Astrocyte (in vitro differentiated cells and primary cell): ENCODE results near the gene DNER. TPM values are rescaled to one million over a fixed set of nuclear protein-coding genes. Genes with fewer than 3 reads are reported as not detected.

ENCODE experiments used
- DNase-seq: peaks from one replicate; pipeline ENCODE4 v3.0.0-alpha.2; 2010; ENCODE audit warnings: low read depth
- FAIRE-seq: peaks from 2 replicates; lab custom pipeline; 2011; peaks lifted over from hg19 to GRCh38; lab: Jason Lieb, UNC
- H2AFZ ChIP-seq: 2 replicates; pipeline ENCODE4 v1.6.0; 2012; ENCODE audit warnings: low read depth, low read length, inconsistent platforms
- H3K27ac ChIP-seq: 2 replicates; pipeline ENCODE4 v1.5.1; 2011; ENCODE audit warnings: low read depth, low read length, inconsistent platforms
- H3K27me3 ChIP-seq: 2 replicates; pipeline ENCODE4 v1.6.0; 2011; ENCODE audit warnings: low read length, inconsistent platforms; ENCODE audit not compliant: insufficient read depth
- H3K36me3 ChIP-seq: 2 replicates; pipeline ENCODE4 v1.5.1; 2011; ENCODE audit warnings: low read length, inconsistent platforms; ENCODE audit not compliant: insufficient read depth
- H3K4me1 ChIP-seq: 2 replicates; pipeline ENCODE4 v1.5.1; 2011; ENCODE audit warnings: low read length, inconsistent platforms; ENCODE audit not compliant: insufficient read depth
- H3K4me2 ChIP-seq: 2 replicates; pipeline ENCODE4 v1.6.0; 2012; ENCODE audit warnings: low read length, inconsistent platforms
- H3K4me3 ChIP-seq: 2 replicates; pipeline ENCODE4 v1.5.1; 2011; ENCODE audit warnings: low read depth, mild to moderate bottlenecking, low read length, inconsistent platforms; ENCODE audit not compliant: insufficient read depth
- H3K79me2 ChIP-seq: 2 replicates; pipeline ENCODE4 v1.6.0; 2012; ENCODE audit warnings: mild to moderate bottlenecking, low read length, inconsistent platforms; ENCODE audit not compliant: insufficient read depth
- H3K9ac ChIP-seq: 2 replicates; pipeline ENCODE4 v1.6.0; 2012; ENCODE audit warnings: mild to moderate bottlenecking, low read length, inconsistent platforms
- H3K9me3 ChIP-seq: 2 replicates; pipeline ENCODE4 v1.5.1; 2012; ENCODE audit warnings: low read depth, mild to moderate bottlenecking, low read length, inconsistent platforms; ENCODE audit not compliant: insufficient read depth
- H4K20me1 ChIP-seq: 2 replicates; pipeline ENCODE4 v1.6.0; 2012; ENCODE audit warnings: low read length, inconsistent platforms; ENCODE audit not compliant: insufficient read depth
- H3K27ac Mint-ChIP-seq: one replicate; pipeline ENCODE4 v1.8.0; 2021; ENCODE audit warnings: mild to moderate bottlenecking, mixed read lengths; ENCODE audit not compliant: unreplicated experiment
- H3K27me3 Mint-ChIP-seq: one replicate; pipeline ENCODE4 v1.8.0; 2021; ENCODE audit warnings: low read depth, mixed read lengths; ENCODE audit not compliant: unreplicated experiment
- H3K36me3 Mint-ChIP-seq: one replicate; pipeline ENCODE4 v1.8.0; 2021; ENCODE audit warnings: low read depth, mixed read lengths; ENCODE audit not compliant: unreplicated experiment
- H3K4me1 Mint-ChIP-seq: one replicate; pipeline ENCODE4 v1.8.0; 2021; ENCODE audit warnings: low read depth, mixed read lengths; ENCODE audit not compliant: unreplicated experiment
- H3K4me3 Mint-ChIP-seq: one replicate; pipeline ENCODE4 v1.8.0; 2021; ENCODE audit warnings: mild to moderate bottlenecking, moderate library complexity, mixed read lengths; ENCODE audit not compliant: unreplicated experiment
- H3K9me3 Mint-ChIP-seq: one replicate; pipeline ENCODE4 v1.8.0; 2021; ENCODE audit warnings: mild to moderate bottlenecking, mixed read lengths; ENCODE audit not compliant: unreplicated experiment
- EZH2 ChIP-seq: IDR thresholded peaks from 2 replicates; pipeline ENCODE4 v1.6.1; 2012; ENCODE audit warnings: mild to moderate bottlenecking, low read length, inconsistent platforms; ENCODE audit not compliant: insufficient read depth
- total RNA-seq: library from RNA; stranded (reverse); gene quantifications from 2 replicates; pipeline ENCODE4 v1.2.1, GENCODE V29; 2021
- TF ChIP-seq, protein P1 (sequence below): IDR thresholded peaks from 2 replicates; pipeline ENCODE4 v1.5.1; 2011; ENCODE audit warnings: low read depth, mild to moderate bottlenecking, inconsistent platforms, low read length, moderate library complexity; ENCODE audit not compliant: insufficient read depth

The DNER gene
- total RNA-seq, 1 donor from 2014 or later = 1.0 TPM

DNA sequence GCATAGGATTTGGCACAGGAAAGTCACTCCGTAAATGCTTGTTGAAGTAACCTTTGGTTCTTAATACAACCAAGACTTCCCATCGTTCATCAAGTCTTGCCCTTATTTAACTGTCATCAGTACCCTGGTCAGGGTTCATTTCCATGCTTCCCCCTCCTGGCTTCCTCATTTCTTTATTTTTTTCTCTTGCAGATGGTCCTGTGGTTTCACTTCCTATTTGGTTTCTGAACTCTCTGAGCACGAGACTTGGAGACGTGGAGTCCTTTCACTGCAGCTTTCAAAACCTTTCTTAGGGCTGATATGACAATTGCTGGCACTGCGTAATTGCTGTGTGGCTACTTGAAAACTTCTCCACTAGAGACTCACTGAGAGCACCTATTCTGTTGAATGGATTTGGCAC lies 383.4 kb downstream of the DNER start:
- Histone ChIP-seq H4K20me1 (no peaks in the 10 kb centered on the region), H3K4me2 (no peak overlapping the region), H3K27me3 (no peaks in the 10 kb centered on the region), H3K9ac (no peak overlapping the region), H3K9me3 (no peaks in the 10 kb centered on the region), H3K4me3 (no peak overlapping the region), H3K79me2 (no peaks in the 10 kb centered on the region), H3K4me1 (no peaks in the 10 kb centered on the region), H3K36me3 (no peaks in the 10 kb centered on the region), H2AFZ (no peak overlapping the region), H3K27ac (no peak overlapping the region)
- FAIRE-seq (no peak), DNase-seq (no peak)
- no peaks in the 10 kb centered on the region for H3K9me3 Mint-ChIP-seq
- no peaks in the 10 kb centered on the region for H3K4me1 Mint-ChIP-seq
- no peak overlapping the region for H3K27ac Mint-ChIP-seq
- no peaks in the 10 kb centered on the region for H3K36me3 Mint-ChIP-seq
- peaks cover 2% of the 10 kb centered on the region for H3K27me3 Mint-ChIP-seq
- no peak for TF ChIP-seq EZH2
- TF ChIP-seq, protein P1, sequence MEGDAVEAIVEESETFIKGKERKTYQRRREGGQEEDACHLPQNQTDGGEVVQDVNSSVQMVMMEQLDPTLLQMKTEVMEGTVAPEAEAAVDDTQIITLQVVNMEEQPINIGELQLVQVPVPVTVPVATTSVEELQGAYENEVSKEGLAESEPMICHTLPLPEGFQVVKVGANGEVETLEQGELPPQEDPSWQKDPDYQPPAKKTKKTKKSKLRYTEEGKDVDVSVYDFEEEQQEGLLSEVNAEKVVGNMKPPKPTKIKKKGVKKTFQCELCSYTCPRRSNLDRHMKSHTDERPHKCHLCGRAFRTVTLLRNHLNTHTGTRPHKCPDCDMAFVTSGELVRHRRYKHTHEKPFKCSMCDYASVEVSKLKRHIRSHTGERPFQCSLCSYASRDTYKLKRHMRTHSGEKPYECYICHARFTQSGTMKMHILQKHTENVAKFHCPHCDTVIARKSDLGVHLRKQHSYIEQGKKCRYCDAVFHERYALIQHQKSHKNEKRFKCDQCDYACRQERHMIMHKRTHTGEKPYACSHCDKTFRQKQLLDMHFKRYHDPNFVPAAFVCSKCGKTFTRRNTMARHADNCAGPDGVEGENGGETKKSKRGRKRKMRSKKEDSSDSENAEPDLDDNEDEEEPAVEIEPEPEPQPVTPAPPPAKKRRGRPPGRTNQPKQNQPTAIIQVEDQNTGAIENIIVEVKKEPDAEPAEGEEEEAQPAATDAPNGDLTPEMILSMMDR = no peak
- no peak overlapping the region for H3K4me3 Mint-ChIP-seq

DNA sequence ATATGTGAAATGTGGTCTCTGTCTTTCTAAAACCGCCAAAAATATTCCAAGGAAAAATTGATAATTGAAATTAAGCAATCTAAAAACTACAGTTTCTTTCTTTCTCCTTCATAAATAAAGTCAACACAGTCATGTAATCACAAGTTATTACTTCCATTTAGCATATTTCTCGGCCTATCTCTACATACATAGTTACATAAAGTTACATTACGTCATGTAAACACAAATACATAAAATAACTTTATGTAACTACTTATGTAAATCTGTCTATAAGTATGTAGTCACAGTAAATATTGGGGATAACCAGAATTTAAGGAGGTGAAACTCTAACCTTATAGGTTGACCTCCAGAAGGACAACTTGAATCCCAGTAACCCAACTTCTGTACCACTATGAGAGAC lies 394.8 kb downstream of the DNER start:
- no peak for FAIRE-seq
- no peaks in the 10 kb centered on the region for H3K36me3 Mint-ChIP-seq

GRCh38 chr2:229314117-229314516 lies 400.2 kb downstream of the DNER start:
- Histone ChIP-seq H3K79me2 (no peaks in the 10 kb centered on the region), H3K27me3 (no peaks in the 10 kb centered on the region), H2AFZ (no peak overlapping the region), H3K36me3 (no peaks in the 10 kb centered on the region), H3K9me3 (no peaks in the 10 kb centered on the region), H3K27ac (no peak overlapping the region), H4K20me1 (no peaks in the 10 kb centered on the region), H3K4me2 (no peak overlapping the region), H3K4me1 (peaks cover 4% of the 10 kb centered on the region), H3K4me3 (no peak overlapping the region), H3K9ac (peak overlapping the region; percentile 12)
- no peak for DNase-seq
- no peak for FAIRE-seq
- Mint-ChIP-seq H3K9me3 (no peaks in the 10 kb centered on the region), H3K4me3 (no peak overlapping the region), H3K36me3 (no peaks in the 10 kb centered on the region), H3K27ac (no peak overlapping the region), H3K27me3 (peaks cover 3% of the 10 kb centered on the region), H3K4me1 (no peaks in the 10 kb centered on the region)
- TF ChIP-seq, protein P1 = no peak
- TF ChIP-seq EZH2 = no peak

More for the DNA sequence above, 394.8 kb downstream of the DNER start:
- Mint-ChIP-seq H3K27ac (no peak overlapping the region), H3K4me3 (no peak overlapping the region), H3K4me1 (no peaks in the 10 kb centered on the region), H3K27me3 (no peaks in the 10 kb centered on the region), H3K9me3 (no peaks in the 10 kb centered on the region)
- Histone ChIP-seq H3K9ac (no peak overlapping the region), H3K27ac (no peak overlapping the region), H2AFZ (no peak overlapping the region), H3K27me3 (no peaks in the 10 kb centered on the region), H3K4me1 (no peaks in the 10 kb centered on the region), H3K4me3 (no peak overlapping the region), H4K20me1 (no peaks in the 10 kb centered on the region), H3K9me3 (no peaks in the 10 kb centered on the region), H3K36me3 (no peaks in the 10 kb centered on the region), H3K4me2 (no peak overlapping the region), H3K79me2 (no peaks in the 10 kb centered on the region)
- no peak for DNase-seq
- no peak for TF ChIP-seq EZH2
- TF ChIP-seq, protein P1 = no peak
